Neutrophil (primary cell): Measurements from ENCODE around the gene FAM161B.

ENCODE experiments used
- H3K27ac ChIP-seq: fragments of 200-600 bp; sonication (generic); 2 replicates; pipeline ENCODE4 v1.5.1; 2016; ENCODE audit warnings: mild to moderate bottlenecking, moderate library complexity
- H3K27me3 ChIP-seq: fragments of 200-600 bp; sonication (generic); 2 replicates; pipeline ENCODE4 v1.6.0; 2016; ENCODE audit warnings: mild to moderate bottlenecking
- H3K36me3 ChIP-seq: fragments of 200-600 bp; sonication (generic); 2 replicates; pipeline ENCODE4 v1.5.1; 2017
- H3K4me1 ChIP-seq, 2 experiments: fragments of 200-600 bp in 1 of 2; sonication (generic) in 1 of 2; 1 replicate in 1 of 2; 2 replicates in 1 of 2; pipeline versions ENCODE4 v1.5.1 to v1.6.1; 2013 to 2016; ENCODE audit warnings: low read depth in 1 of 2, low read length in 1 of 2, mild to moderate bottlenecking in 1 of 2, moderate library complexity in 1 of 2; ENCODE audit not compliant: control insufficient read depth in 1 of 2, insufficient read depth in 1 of 2
- H3K4me3 ChIP-seq, 2 experiments: fragments of 200-600 bp in 1 of 2; sonication (generic) in 1 of 2; 1 replicate in 1 of 2; 2 replicates in 1 of 2; pipeline ENCODE4 v1.5.1; 2013 to 2016; ENCODE audit warnings: low read depth in 1 of 2, low read length in 1 of 2, mild to moderate bottlenecking in 1 of 2, moderate library complexity in 1 of 2
- H3K9me3 ChIP-seq: fragments of 200-600 bp; sonication (generic); 2 replicates; pipeline ENCODE4 v1.5.1; 2016
- TF ChIP-seq, protein P1 (sequence below): fragments of 200-600 bp; sonication (generic); IDR thresholded peaks from 2 replicates; pipeline ENCODE4 v1.5.1; 2016; ENCODE audit warnings: antibody characterized with exemption

Gene FAM161B, protein sequence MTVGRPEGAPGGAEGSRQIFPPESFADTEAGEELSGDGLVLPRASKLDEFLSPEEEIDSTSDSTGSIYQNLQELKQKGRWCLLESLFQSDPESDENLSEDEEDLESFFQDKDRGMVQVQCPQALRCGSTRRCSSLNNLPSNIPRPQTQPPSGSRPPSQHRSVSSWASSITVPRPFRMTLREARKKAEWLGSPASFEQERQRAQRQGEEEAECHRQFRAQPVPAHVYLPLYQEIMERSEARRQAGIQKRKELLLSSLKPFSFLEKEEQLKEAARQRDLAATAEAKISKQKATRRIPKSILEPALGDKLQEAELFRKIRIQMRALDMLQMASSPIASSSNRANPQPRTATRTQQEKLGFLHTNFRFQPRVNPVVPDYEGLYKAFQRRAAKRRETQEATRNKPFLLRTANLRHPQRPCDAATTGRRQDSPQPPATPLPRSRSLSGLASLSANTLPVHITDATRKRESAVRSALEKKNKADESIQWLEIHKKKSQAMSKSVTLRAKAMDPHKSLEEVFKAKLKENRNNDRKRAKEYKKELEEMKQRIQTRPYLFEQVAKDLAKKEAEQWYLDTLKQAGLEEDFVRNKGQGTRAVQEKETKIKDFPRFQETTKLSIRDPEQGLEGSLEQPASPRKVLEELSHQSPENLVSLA

DNA sequence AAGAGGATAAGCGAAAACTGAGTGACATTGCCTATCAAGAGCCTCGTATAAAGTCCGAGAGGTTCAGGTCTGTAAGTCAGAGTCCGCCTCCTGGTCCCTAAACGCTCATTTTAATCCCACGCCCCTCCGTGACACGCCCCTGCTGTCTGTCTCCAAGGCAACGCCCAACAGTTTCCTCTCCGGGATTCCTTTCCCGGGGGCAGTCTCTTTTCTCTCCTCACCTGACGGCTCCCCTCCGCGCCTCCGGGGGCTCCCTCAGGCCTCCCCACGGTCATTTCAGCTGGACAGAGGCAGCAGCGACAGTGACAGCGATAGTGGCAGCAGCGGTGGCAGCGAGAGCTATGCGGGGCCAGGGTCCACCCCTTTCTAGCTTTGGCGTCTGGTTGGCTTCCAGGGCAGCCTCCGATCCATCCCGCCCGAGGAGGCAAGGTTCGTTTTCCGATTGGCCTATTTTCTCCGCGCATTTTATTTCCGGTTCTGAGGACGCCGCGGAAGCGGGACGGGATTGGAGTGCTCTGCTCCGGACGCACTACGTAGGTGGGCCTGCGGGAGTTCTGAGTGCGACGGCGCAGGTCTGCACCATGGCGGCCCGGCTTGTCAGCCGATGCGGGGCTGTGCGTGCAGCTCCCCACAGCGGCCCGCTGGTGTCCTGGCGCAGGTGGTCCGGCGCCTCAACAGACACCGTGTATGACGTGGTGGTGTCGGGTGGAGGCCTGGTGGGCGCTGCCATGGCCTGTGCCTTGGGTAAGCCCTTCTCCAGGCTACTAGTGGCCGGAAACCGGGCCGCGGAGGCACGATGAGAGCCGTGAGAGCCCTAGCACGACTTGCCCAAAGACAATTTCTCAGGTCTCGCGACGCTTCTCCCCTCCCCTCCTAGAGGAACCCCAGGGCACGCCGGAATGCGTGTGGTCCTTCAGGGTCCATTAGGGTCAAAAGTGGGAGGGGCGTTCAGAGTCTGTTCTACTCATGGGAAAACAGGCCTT, at the start of gene FAM161B, which contains the start of gene COQ6:
TSS of gene FAM161B (minus strand) at position 343 of the 983 bp plus-strand sequence. CDS start at position 275, 68 bp downstream.
TSS of gene COQ6 (plus strand) at position 551 of the 983 bp plus-strand sequence. CDS start at position 582, 31 bp downstream.
- Histone ChIP-seq H3K27ac (peak within 1 kb of the TSS; percentile 80), H3K36me3 (peaks cover 8% of the 10 kb centered on the region), H3K27me3 (no peaks in the 10 kb centered on the region), H3K9me3 (no peaks in the 10 kb centered on the region), H3K4me1 (peaks cover 0 to 13% of the 10 kb centered on the region in 2 experiments), H3K4me3 (peak within 1 kb of the TSS; percentile 79 to 83)
- TF ChIP-seq, protein P1, sequence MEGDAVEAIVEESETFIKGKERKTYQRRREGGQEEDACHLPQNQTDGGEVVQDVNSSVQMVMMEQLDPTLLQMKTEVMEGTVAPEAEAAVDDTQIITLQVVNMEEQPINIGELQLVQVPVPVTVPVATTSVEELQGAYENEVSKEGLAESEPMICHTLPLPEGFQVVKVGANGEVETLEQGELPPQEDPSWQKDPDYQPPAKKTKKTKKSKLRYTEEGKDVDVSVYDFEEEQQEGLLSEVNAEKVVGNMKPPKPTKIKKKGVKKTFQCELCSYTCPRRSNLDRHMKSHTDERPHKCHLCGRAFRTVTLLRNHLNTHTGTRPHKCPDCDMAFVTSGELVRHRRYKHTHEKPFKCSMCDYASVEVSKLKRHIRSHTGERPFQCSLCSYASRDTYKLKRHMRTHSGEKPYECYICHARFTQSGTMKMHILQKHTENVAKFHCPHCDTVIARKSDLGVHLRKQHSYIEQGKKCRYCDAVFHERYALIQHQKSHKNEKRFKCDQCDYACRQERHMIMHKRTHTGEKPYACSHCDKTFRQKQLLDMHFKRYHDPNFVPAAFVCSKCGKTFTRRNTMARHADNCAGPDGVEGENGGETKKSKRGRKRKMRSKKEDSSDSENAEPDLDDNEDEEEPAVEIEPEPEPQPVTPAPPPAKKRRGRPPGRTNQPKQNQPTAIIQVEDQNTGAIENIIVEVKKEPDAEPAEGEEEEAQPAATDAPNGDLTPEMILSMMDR: peak; percentile 42

DNA sequence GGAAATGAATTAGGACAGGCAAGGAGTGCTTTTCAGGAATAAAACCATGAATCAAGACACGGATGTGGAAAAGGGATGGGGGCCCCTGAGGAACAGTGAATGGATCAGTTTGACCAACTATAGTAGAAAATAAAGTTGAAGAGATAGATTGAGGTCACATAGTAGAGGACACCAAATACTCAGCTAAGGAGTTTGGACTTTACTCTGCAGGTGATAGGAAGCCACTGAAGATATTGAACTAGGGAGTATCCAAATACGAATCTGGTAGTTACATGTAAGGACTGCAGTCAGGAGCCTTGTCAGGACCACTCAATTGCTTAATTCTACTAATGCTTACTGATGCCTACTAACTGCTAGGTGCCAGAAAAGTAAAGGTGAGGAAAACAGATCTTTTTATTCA, 48.8 kb upstream of the FAM161B start:
- Histone ChIP-seq H3K4me3 (no peak overlapping the region), H3K9me3 (no peaks in the 10 kb centered on the region), H3K27me3 (no peaks in the 10 kb centered on the region), H3K27ac (no peak overlapping the region), H3K36me3 (peaks cover 8% of the 10 kb centered on the region), H3K4me1 (no peaks in the 10 kb centered on the region)
- TF ChIP-seq, protein P1: no peak

DNA sequence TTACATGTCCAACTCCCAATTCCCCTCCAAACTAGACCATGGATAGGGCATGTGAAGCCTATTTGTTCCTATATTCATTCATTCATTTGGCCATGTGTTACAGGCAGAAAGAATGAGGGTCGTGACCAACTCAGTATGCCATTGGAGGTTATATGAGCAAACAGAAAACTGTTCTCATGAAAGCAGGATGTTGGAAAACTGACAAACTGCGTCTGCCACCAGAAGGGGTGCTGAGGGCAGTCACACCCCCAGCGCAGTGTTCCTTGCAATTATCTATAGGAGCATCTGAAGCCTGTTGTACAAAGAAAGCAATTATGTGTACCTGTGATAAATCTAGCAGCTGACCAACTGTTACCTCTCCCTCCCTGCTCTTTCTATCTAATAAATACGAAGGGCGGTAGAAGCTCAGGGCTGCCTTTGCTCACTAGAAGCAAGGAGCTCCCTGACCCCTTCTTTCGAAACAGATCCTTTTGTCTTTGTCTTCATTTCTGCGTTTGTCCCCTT, 48.1 kb upstream of the FAM161B start:
- Histone ChIP-seq H3K4me3 (no peak overlapping the region), H3K4me1 (no peaks in the 10 kb centered on the region), H3K36me3 (peaks cover 8% of the 10 kb centered on the region), H3K9me3 (no peaks in the 10 kb centered on the region), H3K27me3 (no peaks in the 10 kb centered on the region), H3K27ac (no peak overlapping the region)
- TF ChIP-seq, protein P1: no peak

DNA sequence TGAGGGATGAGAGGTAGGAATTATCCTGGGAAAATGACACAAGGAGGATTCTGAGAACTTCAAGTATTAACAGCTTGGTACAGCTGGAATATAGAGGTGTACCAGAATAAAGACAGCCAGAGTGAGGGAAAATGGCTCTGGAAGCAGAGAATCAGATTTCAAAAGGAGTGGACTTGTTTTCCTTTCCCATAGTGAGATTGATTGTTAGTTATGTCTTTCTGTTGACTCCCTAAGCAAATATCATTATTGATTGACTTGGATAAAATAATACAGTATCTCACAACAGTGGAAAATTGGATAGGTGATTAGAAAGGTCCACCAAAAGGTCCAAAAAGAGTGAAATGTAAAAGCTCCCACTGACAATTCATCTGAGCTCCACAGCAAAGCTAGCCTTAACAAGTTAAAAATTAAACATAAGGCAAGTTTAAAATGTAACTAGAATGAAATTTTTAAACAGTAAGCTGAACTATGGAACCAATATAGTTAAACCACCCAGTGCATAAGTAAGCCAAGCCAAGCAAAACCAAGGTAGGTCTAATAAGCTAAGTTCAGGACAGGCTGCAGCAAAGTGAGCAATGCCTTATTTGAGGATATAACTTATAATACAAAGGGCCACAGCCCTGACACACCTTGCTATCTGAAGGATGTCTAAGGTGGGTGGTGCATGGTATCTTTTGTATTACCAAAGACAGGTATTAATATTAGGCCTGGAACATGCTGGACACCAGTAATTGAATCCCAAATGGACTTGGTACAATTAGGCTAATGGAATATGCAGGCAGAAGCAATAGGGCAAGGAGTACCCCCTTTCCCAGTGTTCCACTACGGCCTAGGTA, 47.4 kb upstream of the FAM161B start:
- H3K36me3 ChIP-seq: peaks cover 8% of the 10 kb centered on the region
- no peak overlapping the region for H3K27ac ChIP-seq
- TF ChIP-seq, protein P1: no peak
- H3K9me3 ChIP-seq: no peaks in the 10 kb centered on the region
- no peaks in the 10 kb centered on the region for H3K27me3 ChIP-seq
- H3K4me1 ChIP-seq: no peaks in the 10 kb centered on the region
- H3K4me3 ChIP-seq: no peak overlapping the region
